HEK293T (cell line): ENCODE measurements around the gene THEMIS.

Experiments
- ARNT ChIP-seq: fragments of 450-650 bp; IDR thresholded peaks from 2 replicates; pipeline ENCODE4 v1.6.1; 2017; ENCODE audit warnings: mild to moderate bottlenecking
- BHLHE40 ChIP-seq: fragments of 450-650 bp; IDR thresholded peaks from 2 replicates; pipeline ENCODE4 v1.6.1; 2016; ENCODE audit warnings: mild to moderate bottlenecking, moderate library complexity, borderline replicate concordance
- CTBP1 ChIP-seq: fragments of 450-650 bp; IDR thresholded peaks from 2 replicates; pipeline ENCODE4 v1.6.1; 2016; ENCODE audit warnings: borderline replicate concordance
- ELF4 ChIP-seq: fragments of 450-650 bp; IDR thresholded peaks from 2 replicates; pipeline ENCODE4 v1.6.1; 2017; ENCODE audit warnings: antibody characterized with exemption
- FOXA1 ChIP-seq: fragments of 450-650 bp; IDR thresholded peaks from 2 replicates; pipeline ENCODE4 v1.6.1; 2016; ENCODE audit warnings: mild to moderate bottlenecking
- FOXK2 ChIP-seq: fragments of 450-650 bp; IDR thresholded peaks from 2 replicates; pipeline ENCODE4 v1.6.1; 2016; ENCODE audit warnings: mild to moderate bottlenecking
- FOXM1 ChIP-seq: fragments of 450-650 bp; IDR thresholded peaks from 2 replicates; pipeline ENCODE4 v1.6.1; 2017; ENCODE audit warnings: mild to moderate bottlenecking, borderline replicate concordance
- HDGF ChIP-seq: fragments of 450-650 bp; IDR thresholded peaks from 2 replicates; pipeline ENCODE4 v1.6.1; 2017; ENCODE audit warnings: antibody characterized with exemption, borderline replicate concordance
- L3MBTL2 ChIP-seq: fragments of 450-650 bp; conservative IDR thresholded peaks from 2 replicates; pipeline ENCODE4 v1.6.1; 2016; ENCODE audit warnings: mild to moderate bottlenecking
- LEF1 ChIP-seq: fragments of 450-650 bp; IDR thresholded peaks from 2 replicates; pipeline ENCODE4 v1.6.1; 2017; ENCODE audit warnings: mild to moderate bottlenecking, borderline replicate concordance
- SP1 ChIP-seq: fragments of 450-650 bp; IDR thresholded peaks from 2 replicates; pipeline ENCODE4 v1.6.1; 2017
- TARDBP ChIP-seq: fragments of 450-650 bp; IDR thresholded peaks from 2 replicates; pipeline ENCODE4 v1.6.1; 2016
- ZNF384 ChIP-seq: fragments of 450-650 bp; IDR thresholded peaks from 2 replicates; pipeline ENCODE4 v1.6.1; 2016
- TF ChIP-seq, protein P1 (sequence below): fragments of 450-650 bp; IDR thresholded peaks from 2 replicates; pipeline ENCODE4 v1.6.1; 2016

GRCh38 chr6:127937102-127937501, 36.2 kb upstream of the THEMIS start:
- no peak for TF ChIP-seq SP1
- no peak for TF ChIP-seq FOXA1
- no peak for TF ChIP-seq CTBP1
- no peak for TF ChIP-seq ZNF384
- TF ChIP-seq, protein P1, sequence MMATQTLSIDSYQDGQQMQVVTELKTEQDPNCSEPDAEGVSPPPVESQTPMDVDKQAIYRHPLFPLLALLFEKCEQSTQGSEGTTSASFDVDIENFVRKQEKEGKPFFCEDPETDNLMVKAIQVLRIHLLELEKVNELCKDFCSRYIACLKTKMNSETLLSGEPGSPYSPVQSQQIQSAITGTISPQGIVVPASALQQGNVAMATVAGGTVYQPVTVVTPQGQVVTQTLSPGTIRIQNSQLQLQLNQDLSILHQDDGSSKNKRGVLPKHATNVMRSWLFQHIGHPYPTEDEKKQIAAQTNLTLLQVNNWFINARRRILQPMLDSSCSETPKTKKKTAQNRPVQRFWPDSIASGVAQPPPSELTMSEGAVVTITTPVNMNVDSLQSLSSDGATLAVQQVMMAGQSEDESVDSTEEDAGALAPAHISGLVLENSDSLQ, result no peak
- no peak for TF ChIP-seq BHLHE40
- no peak for TF ChIP-seq ARNT
- TF ChIP-seq FOXM1, result no peak
- no peak for TF ChIP-seq HDGF
- TF ChIP-seq TARDBP, result no peak
- no peak for TF ChIP-seq ELF4
- TF ChIP-seq L3MBTL2, result no peak
- TF ChIP-seq FOXK2, result no peak
- TF ChIP-seq LEF1, result no peak
